Left lung (tissue), 10 donors: ENCODE results near the gene LYSMD1. TPM values are rescaled to one million over a fixed set of nuclear protein-coding genes. Genes with fewer than 3 reads are reported as not detected.

ENCODE experiments used
- ATAC-seq: fragments of 200-7000 bp; cut with Tn5 transposase; one replicate; pipeline ENCODE4 v1.9.1; 2020; ENCODE audit warnings: moderate library complexity
- DNase-seq, 4 donors: peaks; one replicate each; pipeline ENCODE4 v3.0.0-alpha.2; 2013 to 2020
- H3K27ac ChIP-seq, 2 donors: fragments of 200-600 bp; sonication (generic) in 1 of 2; one replicate each; pipeline versions ENCODE4 v1.5.0 to v1.8.0; 2020 to 2021
- H3K27me3 ChIP-seq, 2 donors: fragments of 200-600 bp; sonication (generic) in 1 of 2; one replicate each; pipeline versions ENCODE4 v1.5.0 to v1.8.0; 2020 to 2021
- H3K36me3 ChIP-seq, 2 donors: fragments of 200-600 bp; sonication (generic) in 1 of 2; one replicate each; pipeline versions ENCODE4 v1.5.0 to v1.8.0; 2020 to 2021
- H3K4me1 ChIP-seq, 2 donors: fragments of 200-600 bp; one replicate each; pipeline ENCODE4 v1.8.0; 2021
- H3K4me3 ChIP-seq, 2 donors: fragments of 200-600 bp; sonication (generic) in 1 of 2; one replicate each; pipeline versions ENCODE4 v1.5.0 to v1.8.0; 2020 to 2021; ENCODE audit warnings: mild to moderate bottlenecking in 1 of 2
- H3K9me3 ChIP-seq, 2 donors: fragments of 200-600 bp; sonication (generic) in 1 of 2; one replicate each; pipeline versions ENCODE4 v1.5.0 to v1.8.0; 2020 to 2021
- intact Hi-C, 2 donors: fragments of 100-400 bp; cut with DNase I; formaldehyde crosslinking; loops; one replicate each; pipeline versions ENCODE4 v1.11.2 to v1.14.2; 2022
- polyA plus RNA-seq, 6 donors: library from polyadenylated mRNA; unstranded; fragments of 120-200 nt; gene quantifications; one replicate each; pipeline ENCODE4 v1.2.1, GENCODE V29; 2013; ENCODE audit not compliant: insufficient read length in 6 of 6
- total RNA-seq, 2 donors: library from RNA; stranded (reverse); fragmentation: NEBNext Ultra II Directional; extraction: Animal tissue kit (Norgen Biotek cat#: 25700); gene quantifications; one replicate each; pipeline ENCODE4 v1.2.1, GENCODE V29; 2021
- TF ChIP-seq, protein P1 (sequence below), 2 donors: fragments of 200-600 bp; sonication (generic) in 1 of 2; IDR thresholded peaks; one replicate each; pipeline versions ENCODE4 v1.5.0 to v1.8.0; 2021; ENCODE audit warnings: antibody characterized with exemption in 2 of 2
- donor health status: DM: no; HTN: yes; CAD: no.
- donor health status: DM: no; HTN: no; CAD: no.

Gene LYSMD1
- total and polyA plus RNA-seq, 8 donors, result 5.8 to 20.4 (median 16.0) TPM

DNA sequence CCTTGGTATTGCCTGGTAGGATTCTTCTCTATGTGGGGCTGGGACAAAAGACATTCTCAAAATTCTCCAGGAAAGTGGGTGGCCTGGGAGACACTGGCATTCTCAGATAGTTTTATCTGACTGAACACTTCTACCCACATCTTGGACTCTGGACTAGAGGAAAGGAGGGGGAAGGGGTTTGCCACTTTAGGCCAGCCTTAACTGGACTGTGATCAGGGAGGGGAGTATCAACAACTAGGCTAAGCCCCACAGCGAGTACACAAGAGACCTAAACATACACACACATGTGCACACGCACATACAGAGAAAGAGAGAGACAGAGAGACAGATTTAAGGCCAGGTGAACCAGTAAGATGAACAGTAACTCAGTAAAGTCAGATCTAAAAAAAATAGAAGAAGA is 18.0 kb downstream of the LYSMD1 start:
- Histone ChIP-seq H3K27ac (peak overlapping the region in 1 of 2 donors; percentile 53), H3K36me3 (no peaks in the 10 kb centered on the region), H3K4me3 (no peak overlapping the region), H3K27me3 (peaks cover 0 to 17% of the 10 kb centered on the region in 2 donors), H3K4me1 (peaks cover 8 to 30% of the 10 kb centered on the region in 2 donors), H3K9me3 (no peaks in the 10 kb centered on the region)
- DNase-seq (no peak), ATAC-seq (no peak)
- TF ChIP-seq, protein P1, sequence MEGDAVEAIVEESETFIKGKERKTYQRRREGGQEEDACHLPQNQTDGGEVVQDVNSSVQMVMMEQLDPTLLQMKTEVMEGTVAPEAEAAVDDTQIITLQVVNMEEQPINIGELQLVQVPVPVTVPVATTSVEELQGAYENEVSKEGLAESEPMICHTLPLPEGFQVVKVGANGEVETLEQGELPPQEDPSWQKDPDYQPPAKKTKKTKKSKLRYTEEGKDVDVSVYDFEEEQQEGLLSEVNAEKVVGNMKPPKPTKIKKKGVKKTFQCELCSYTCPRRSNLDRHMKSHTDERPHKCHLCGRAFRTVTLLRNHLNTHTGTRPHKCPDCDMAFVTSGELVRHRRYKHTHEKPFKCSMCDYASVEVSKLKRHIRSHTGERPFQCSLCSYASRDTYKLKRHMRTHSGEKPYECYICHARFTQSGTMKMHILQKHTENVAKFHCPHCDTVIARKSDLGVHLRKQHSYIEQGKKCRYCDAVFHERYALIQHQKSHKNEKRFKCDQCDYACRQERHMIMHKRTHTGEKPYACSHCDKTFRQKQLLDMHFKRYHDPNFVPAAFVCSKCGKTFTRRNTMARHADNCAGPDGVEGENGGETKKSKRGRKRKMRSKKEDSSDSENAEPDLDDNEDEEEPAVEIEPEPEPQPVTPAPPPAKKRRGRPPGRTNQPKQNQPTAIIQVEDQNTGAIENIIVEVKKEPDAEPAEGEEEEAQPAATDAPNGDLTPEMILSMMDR (IDR thresholded peaks at IDR 0.05), result no peak
- intact Hi-C loops, result no loop called here

DNA sequence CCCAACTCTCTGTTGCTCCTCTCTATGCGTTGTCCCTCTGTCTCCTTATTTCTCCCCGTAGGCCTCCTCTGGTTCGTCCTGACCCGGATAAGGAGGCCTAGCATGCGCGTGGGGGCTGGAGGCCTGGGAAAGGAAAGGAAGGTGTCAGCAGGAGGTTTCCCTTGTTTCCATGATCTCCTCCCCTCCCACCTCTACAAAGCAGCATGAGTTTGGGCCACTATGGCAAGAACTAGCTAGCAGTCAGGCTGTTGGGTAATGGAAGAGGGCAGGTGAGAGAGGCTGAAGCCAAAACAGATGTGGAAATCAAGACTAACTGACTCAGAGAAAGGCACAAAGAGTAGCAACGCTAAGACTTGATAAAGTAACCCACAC is 18.6 kb downstream of the LYSMD1 start:
- H3K36me3 ChIP-seq, result no peaks in the 10 kb centered on the region
- DNase-seq, result no peak
- intact Hi-C loops, result no loop called here

DNA sequence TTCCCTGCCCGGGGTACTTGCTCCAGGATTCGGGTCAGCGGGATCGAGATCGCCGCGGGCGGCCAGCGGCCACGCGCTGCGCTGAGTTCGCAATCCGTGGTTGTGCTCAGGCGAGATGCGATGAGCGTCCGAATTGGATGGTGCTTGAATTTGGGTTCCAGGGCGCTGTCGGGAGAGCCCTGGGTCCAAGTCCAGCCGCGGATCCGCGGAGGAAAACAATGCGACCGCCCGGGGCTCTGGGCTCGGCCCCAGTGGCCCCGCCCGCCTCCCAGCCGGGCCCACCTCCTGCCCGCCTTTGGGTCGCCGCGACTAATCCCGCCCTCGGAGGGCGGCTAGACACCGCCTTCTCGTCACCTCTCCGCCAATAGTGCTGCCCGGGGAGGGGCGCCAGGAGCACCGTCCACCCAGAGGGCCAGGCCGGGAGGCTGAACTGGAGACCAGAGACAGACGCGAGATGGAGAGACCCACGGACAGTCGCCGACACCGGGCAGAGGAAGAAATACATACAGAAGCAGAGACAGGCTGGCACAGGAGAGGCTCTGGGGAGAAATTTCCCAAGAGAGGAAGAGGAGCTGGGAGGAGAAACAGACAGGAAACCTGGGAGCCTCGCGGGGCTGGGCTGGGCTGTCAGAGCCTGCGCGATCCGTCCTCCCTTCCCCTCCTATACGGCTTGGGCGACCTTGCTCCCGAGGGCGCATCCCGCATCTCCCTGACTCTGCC is 19.1 kb downstream of the LYSMD1 start, which contains the start of gene SEMA6C:
TSS of gene SEMA6C (minus strand) at position 220 of the 720 bp plus-strand sequence. CDS start 4,010 bp downstream, outside the sequence.
- Histone ChIP-seq H3K36me3 (no peaks in the 10 kb centered on the region), H3K27me3 (peaks cover 0 to 17% of the 10 kb centered on the region in 2 donors), H3K9me3 (no peaks in the 10 kb centered on the region), H3K4me3 (peak within 1 kb of the TSS; percentile 79 to 81), H3K4me1 (peaks cover 8 to 30% of the 10 kb centered on the region in 2 donors), H3K27ac (peak within 1 kb of the TSS; percentile 53 to 64)
- intact Hi-C loops, result no loop called here
- DNase-seq, result peak; percentile 91 to 99 (median 96)
- ATAC-seq, result peak; percentile 99
- TF ChIP-seq, protein P1 (IDR thresholded peaks at IDR 0.05), result no peak

More for the DNA sequence above, 18.6 kb downstream of the LYSMD1 start:
- TF ChIP-seq, protein P1 (IDR thresholded peaks at IDR 0.05), result no peak
- Histone ChIP-seq H3K27me3 (peaks cover 0 to 17% of the 10 kb centered on the region in 2 donors), H3K9me3 (no peaks in the 10 kb centered on the region), H3K27ac (peak overlapping the region; percentile 53 to 64), H3K4me3 (peak overlapping the region; percentile 79 to 81), H3K4me1 (peaks cover 8 to 30% of the 10 kb centered on the region in 2 donors)
- no peak for ATAC-seq

DNA sequence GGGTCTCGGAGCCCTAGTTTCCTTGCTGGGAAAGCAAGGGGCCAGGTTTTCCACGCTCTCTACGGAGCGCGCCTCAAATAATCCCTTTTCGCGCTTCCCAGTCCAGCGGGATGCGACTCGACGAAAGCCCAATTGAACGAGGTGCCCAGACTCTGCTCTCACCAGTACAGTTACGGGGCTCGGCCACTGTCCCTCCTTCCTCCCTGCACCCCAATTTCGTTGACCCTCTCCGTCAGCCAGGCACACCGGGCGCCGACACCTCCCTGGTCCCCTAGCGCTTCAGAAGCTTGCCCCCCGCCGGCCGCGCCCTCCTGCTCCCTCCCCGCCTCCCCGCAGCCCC is 19.7 kb downstream of the LYSMD1 start:
- Histone ChIP-seq H3K4me1 (peaks cover 8 to 30% of the 10 kb centered on the region in 2 donors), H3K9me3 (no peaks in the 10 kb centered on the region), H3K4me3 (peak overlapping the region; percentile 79 to 81), H3K36me3 (no peaks in the 10 kb centered on the region), H3K27ac (peak overlapping the region in 1 of 2 donors; percentile 53), H3K27me3 (peaks cover 0 to 17% of the 10 kb centered on the region in 2 donors)
- ATAC-seq (peak; percentile 5), DNase-seq (peak in 1 of 4 donors; percentile 29)
- intact Hi-C loops, result no loop called here
- TF ChIP-seq, protein P1 (IDR thresholded peaks at IDR 0.05), result no peak

DNA sequence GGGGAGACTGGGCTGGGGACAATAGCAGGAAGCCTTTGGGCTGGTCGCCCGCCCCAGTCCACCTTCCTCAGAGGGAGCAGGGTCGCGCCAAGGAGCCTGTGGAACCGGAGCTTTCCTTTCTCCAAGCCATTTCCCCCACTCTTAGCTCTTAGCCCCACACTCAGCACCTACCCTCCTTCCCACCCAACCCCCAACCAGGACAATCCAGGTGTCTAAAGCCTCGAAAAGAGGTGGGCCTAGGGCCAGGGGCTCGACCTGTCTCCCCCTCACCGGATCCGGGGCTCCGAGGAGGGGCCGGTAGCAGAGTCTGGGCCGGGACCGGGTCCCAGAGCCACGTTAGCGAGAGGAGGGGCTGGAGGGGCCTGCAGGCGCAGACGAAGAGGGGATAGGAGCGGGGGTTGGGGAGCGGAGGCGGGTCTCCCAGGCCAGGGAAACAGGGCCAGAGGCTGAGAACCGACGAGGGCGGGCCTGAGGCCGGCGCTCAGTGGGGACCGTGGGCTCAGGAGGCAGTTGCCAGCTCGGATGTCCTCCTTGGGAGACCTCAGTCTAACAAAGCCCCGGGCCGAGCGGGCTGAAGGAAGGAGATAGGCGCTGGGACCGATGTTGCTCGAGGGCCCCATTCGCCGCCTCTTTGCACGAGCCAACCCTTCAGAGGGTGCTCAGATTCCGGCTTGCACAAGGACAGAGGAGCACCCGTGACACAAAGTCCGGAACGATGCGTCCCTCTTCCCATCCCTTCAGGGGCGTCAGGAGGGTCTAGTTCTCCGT is 20.2 kb downstream of the LYSMD1 start:
- Histone ChIP-seq H3K4me1 (peaks cover 8 to 30% of the 10 kb centered on the region in 2 donors), H3K27me3 (peaks cover 0 to 17% of the 10 kb centered on the region in 2 donors), H3K9me3 (no peaks in the 10 kb centered on the region), H3K36me3 (no peaks in the 10 kb centered on the region), H3K27ac (peak overlapping the region in 1 of 2 donors; percentile 53), H3K4me3 (peak overlapping the region; percentile 79 to 81)
- TF ChIP-seq, protein P1 (IDR thresholded peaks at IDR 0.05), result no peak
- DNase-seq, result peak in 2 of 4 donors; percentile 23 to 35
- ATAC-seq, result peak; percentile 36
- intact Hi-C loops, result no loop called here
